Measurements from ENCODE around the gene C11orf58.

The C11orf58 gene

DNA sequence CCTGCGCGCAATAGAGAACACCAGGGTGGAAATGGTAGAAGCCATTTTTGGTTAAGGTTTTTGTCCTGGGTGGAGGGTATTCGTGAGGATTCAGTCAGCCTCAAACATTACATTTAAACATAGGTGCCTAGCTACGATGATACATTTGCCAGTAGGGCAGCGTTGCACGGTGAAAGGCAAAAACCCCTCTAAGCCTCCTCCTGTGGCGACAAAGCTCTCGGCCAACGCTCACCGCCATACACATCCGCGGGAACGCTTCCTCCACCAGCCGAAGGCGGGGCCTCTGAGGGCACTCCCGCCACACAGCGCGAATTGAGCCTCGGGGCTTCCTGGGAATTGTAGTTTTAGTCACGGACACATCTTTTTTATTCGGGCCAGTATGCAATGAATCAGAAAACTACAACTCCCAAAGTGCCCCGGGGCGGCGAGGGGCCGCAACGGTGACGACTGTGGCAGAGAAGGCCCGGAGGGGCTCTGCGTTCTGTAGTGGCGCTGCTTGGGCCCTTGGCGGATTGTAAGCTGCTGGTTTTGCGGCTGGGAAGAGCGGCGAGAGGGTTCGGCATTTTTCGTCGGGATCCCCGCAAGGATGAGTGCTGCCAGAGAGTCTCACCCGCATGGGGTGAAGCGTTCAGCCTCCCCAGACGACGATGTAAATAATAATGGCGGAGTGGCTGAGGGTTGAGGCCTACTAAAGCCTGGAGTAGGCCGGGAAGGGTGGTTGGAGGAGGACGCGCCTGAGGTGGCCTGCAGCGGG is at the start of gene C11orf58:
Gene C11orf58 (plus strand): TSS at position 455 of the 754 bp plus-strand sequence. CDS start 132 bp downstream, at position 587.
- Mint-ChIP-seq H3K4me3 (peak within 1 kb of the TSS; percentile 67), H3K27me3 (no peaks in the 10 kb centered on the region), H3K27ac (no peak within 1 kb of the TSS), H3K9me3 (no peaks in the 10 kb centered on the region), H3K4me1 (peaks cover 21% of the 10 kb centered on the region), H3K36me3 (peaks cover 7% of the 10 kb centered on the region)
- peak; percentile 99 for ATAC-seq

DNA sequence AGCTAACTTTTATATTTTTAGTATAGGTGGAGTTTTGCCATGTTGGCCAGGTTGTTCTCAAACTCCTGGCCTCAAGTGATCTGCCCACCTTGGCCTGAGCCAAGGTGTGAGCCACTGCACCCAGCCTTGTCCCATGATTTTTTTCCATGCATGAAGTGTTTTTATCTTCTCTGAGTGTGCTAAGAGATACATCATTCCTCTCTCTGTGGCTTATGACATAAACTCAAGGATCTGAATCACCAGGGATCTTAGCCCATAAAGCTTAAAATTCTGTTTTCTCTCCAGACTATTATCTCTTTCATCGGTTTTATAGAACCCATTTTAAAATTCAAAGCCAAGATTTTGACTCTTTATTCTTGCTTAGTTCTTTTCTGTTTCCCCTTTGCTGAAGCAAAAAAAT is 48.4 kb upstream of the C11orf58 start:
- Mint-ChIP-seq H3K36me3 (no peaks in the 10 kb centered on the region), H3K9me3 (peaks cover 3% of the 10 kb centered on the region), H3K27ac (no peak overlapping the region), H3K4me1 (no peaks in the 10 kb centered on the region), H3K4me3 (no peak overlapping the region), H3K27me3 (no peaks in the 10 kb centered on the region)
- ATAC-seq: no peak

DNA sequence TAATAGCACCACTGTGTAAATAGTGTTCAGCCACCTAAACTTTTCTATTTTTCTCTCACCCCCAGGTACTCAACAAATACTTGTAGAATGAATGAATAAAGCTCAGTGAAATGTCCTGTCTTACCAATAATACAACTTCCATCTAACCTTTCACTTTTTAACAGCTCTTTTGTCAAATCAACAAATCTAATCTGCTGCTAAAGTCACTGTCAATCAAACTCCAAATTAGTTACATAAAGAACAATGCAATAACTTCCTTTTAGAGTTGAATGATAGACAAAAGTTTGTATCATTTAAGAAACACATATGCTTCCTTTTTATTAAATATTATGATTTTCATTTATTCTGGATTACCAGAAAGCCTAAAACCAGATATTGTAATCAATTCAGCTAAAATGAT is 34.7 kb upstream of the C11orf58 start:
- H3K36me3 Mint-ChIP-seq: no peaks in the 10 kb centered on the region
- no peaks in the 10 kb centered on the region for H3K9me3 Mint-ChIP-seq
- H3K27me3 Mint-ChIP-seq: no peaks in the 10 kb centered on the region
- no peak overlapping the region for H3K4me3 Mint-ChIP-seq
- no peak overlapping the region for H3K27ac Mint-ChIP-seq
- ATAC-seq: no peak
- no peaks in the 10 kb centered on the region for H3K4me1 Mint-ChIP-seq

DNA sequence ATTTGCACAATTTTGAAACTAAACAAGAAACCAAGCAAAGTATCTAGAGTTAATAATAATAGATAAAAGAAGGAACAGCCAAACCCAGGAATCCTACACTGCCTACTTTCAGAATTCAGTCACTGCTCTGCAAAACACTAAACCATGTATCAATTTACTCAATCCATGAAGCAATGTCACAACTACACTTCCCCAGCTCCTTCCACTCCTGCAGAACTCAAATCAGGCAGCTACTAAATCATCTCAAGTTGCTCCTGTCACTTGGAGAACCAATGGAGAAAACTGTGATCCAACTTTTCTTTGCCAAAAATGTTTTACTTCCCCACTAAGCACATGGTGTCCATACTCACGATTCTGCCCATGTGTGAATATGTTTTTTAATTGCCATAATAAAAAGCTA is 24.9 kb upstream of the C11orf58 start:
- Mint-ChIP-seq H3K9me3 (no peaks in the 10 kb centered on the region), H3K27ac (no peak overlapping the region), H3K4me3 (no peak overlapping the region)

GRCh38 chr11:16722581-16723344 is 15.7 kb upstream of the C11orf58 start:
- H3K27ac Mint-ChIP-seq: no peak overlapping the region
- peaks cover 8% of the 10 kb centered on the region for H3K36me3 Mint-ChIP-seq
- no peaks in the 10 kb centered on the region for H3K9me3 Mint-ChIP-seq
- H3K4me3 Mint-ChIP-seq: no peak overlapping the region
- no peak for ATAC-seq
- peaks cover 14% of the 10 kb centered on the region for H3K27me3 Mint-ChIP-seq
- H3K4me1 Mint-ChIP-seq: no peaks in the 10 kb centered on the region

More for the DNA sequence above, 24.9 kb upstream of the C11orf58 start:
- ATAC-seq: no peak
- Mint-ChIP-seq H3K27me3 (no peaks in the 10 kb centered on the region), H3K4me1 (no peaks in the 10 kb centered on the region), H3K36me3 (no peaks in the 10 kb centered on the region)

- Mint-ChIP-seq H3K36me3 (peaks cover 12% of the 10 kb centered on the region), H3K4me1 (no peaks in the 10 kb centered on the region), H3K27me3 (no peaks in the 10 kb centered on the region), H3K9me3 (peaks cover 3% of the 10 kb centered on the region), H3K27ac (no peak overlapping the region), H3K4me3 (no peak overlapping the region)
- no peak for ATAC-seq
Observed at GRCh38 chr11:16727806-16728205, 10.6 kb upstream of the C11orf58 start.

GRCh38 chr11:16737818-16738192 is 642 bp upstream of the C11orf58 start:
- Mint-ChIP-seq H3K9me3 (no peaks in the 10 kb centered on the region), H3K4me1 (peaks cover 21% of the 10 kb centered on the region), H3K27ac (no peak overlapping the region), H3K27me3 (no peaks in the 10 kb centered on the region), H3K4me3 (peak overlapping the region; percentile 67), H3K36me3 (peaks cover 7% of the 10 kb centered on the region)
- peak; percentile 21 for ATAC-seq

DNA sequence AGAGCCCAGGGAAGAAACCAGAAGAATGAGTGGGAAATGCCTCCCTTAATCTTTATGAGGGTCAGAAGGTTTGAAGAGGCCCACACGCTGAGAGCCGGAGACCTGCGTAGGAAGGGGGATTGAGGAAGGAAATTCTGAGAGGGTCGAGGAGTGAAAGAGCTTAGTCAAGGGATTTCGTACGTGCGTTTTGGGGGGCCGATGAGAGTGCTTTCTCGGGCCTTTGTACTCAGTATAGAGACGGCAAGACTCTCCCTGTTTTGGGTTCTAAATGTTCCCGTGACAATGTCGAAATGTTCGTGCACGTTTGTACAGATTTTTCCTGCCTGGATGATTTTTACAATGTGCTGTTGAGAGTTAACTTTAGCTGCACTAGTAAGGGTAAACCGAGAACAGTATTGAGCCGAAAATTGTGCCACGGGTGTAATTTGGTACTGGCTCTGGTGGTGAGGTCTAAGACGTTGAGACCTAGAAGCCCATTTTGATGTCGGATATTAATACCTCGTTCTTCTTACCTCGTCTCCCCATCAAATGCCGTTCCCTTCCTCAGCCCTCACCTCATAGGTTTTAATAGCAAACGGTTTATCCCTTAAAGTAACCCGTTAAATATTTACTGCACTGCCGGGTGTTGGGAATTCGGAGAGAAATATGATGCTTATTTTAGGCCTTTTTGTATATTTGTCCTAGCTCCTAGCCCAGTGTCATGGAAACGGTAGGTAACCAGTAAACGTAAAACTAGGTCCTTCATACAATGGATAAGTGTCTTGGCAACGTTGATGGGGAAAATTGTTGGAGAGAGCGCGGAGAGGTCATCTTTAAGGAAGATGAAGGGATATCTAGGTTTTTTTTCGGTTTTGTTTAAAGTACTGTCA is 734 bp downstream of the C11orf58 start:
- ATAC-seq: peak; percentile 22
- Mint-ChIP-seq H3K4me1 (peaks cover 22% of the 10 kb centered on the region), H3K27me3 (no peaks in the 10 kb centered on the region), H3K36me3 (peaks cover 9% of the 10 kb centered on the region), H3K4me3 (no peak overlapping the region), H3K9me3 (no peaks in the 10 kb centered on the region), H3K27ac (no peak overlapping the region)

GRCh38 chr11:16741473-16741872 is 3.0 kb downstream of the C11orf58 start:
- Mint-ChIP-seq H3K36me3 (peaks cover 25% of the 10 kb centered on the region), H3K4me3 (peak overlapping the region; percentile 13), H3K9me3 (no peaks in the 10 kb centered on the region), H3K4me1 (peaks cover 41% of the 10 kb centered on the region), H3K27ac (no peak overlapping the region), H3K27me3 (no peaks in the 10 kb centered on the region)
- no peak for ATAC-seq

DNA sequence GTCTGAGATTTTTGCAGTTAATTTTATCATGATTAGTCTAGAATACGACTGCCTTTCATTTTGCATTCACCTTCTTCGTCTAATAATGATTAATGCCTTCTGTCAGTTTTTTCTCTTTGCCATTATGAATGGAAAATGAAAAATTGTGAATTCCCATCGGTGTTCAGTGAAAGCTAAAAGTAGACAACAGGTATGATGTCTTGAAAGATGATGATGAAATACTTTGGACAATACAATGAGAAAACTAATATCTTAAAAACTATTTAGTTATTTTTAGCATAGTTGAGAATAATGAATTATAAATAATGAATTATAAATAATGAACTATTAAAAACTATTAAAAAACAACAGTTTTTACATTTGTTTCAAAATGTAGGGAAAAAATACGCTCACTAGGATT is 5.0 kb downstream of the C11orf58 start:
- H3K4me1 Mint-ChIP-seq: peaks cover 35% of the 10 kb centered on the region
- no peak for ATAC-seq
- no peak overlapping the region for H3K27ac Mint-ChIP-seq
- H3K9me3 Mint-ChIP-seq: no peaks in the 10 kb centered on the region
- peaks cover 25% of the 10 kb centered on the region for H3K36me3 Mint-ChIP-seq
- no peaks in the 10 kb centered on the region for H3K27me3 Mint-ChIP-seq
- H3K4me3 Mint-ChIP-seq: no peak overlapping the region

DNA sequence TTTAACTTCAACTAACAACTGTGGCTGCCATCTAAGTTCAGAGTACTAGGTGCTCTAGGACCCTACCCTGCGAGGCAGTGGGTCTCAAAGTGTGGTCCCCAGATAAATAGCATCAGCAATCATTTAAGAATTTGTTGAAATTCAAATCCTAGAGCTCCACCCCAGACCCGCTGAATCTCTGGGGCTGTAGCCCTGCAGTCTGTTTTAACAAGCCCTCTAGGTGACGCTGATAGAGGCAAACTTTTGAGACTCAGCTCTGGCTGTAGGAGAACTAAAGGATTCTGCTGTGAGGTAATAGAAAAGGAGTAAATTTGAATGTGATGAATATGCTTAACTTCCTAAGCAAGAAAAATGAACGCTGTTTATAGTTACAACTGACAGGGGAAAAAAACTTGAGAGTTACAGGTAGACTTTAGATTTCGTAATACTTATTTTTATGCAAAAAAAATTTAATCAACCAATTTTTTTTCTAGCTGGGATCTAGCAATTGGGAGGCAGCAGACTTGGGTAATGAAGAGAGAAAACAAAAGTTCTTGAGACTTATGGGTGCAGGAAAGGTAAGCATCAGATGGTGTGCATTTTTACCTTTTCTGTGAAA is 5.8 kb downstream of the C11orf58 start:
- peaks cover 26% of the 10 kb centered on the region for H3K36me3 Mint-ChIP-seq
- ATAC-seq: no peak
- no peaks in the 10 kb centered on the region for H3K9me3 Mint-ChIP-seq
- no peaks in the 10 kb centered on the region for H3K27me3 Mint-ChIP-seq
- H3K4me1 Mint-ChIP-seq: peaks cover 35% of the 10 kb centered on the region
- no peak overlapping the region for H3K27ac Mint-ChIP-seq
- H3K4me3 Mint-ChIP-seq: no peak overlapping the region

- ATAC-seq: no peak
- H3K27me3 Mint-ChIP-seq: no peaks in the 10 kb centered on the region
- H3K36me3 Mint-ChIP-seq: peaks cover 32% of the 10 kb centered on the region
- H3K9me3 Mint-ChIP-seq: no peaks in the 10 kb centered on the region
- H3K27ac Mint-ChIP-seq: no peak overlapping the region
- H3K4me3 Mint-ChIP-seq: no peak overlapping the region
- H3K4me1 Mint-ChIP-seq: peaks cover 32% of the 10 kb centered on the region
Observed at GRCh38 chr11:16745950-16746605, 7.6 kb downstream of the C11orf58 start.

DNA sequence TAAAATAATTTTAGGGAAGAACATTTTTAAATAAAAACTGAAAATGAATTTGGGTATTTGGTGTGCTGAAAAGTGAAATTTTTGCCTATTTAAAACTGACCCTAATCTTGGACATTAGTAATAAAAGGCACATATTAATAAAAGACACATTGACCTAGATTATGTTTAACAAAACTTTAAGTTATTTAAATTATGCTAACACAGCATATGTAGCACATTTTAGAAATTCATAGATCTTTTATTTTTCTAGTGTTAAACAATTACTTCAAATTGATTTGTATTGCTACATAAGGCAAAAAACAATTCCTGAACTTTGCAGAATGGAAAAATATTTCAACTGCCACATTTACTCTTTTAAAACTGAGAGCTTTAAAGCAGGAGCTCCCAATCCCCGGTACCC is 10.6 kb downstream of the C11orf58 start:
- no peak overlapping the region for H3K4me3 Mint-ChIP-seq
- no peak overlapping the region for H3K27ac Mint-ChIP-seq
- ATAC-seq: no peak
- peaks cover 20% of the 10 kb centered on the region for H3K4me1 Mint-ChIP-seq
- H3K9me3 Mint-ChIP-seq: no peaks in the 10 kb centered on the region
- no peaks in the 10 kb centered on the region for H3K27me3 Mint-ChIP-seq
- peaks cover 40% of the 10 kb centered on the region for H3K36me3 Mint-ChIP-seq

- Mint-ChIP-seq H3K4me1 (peaks cover 14% of the 10 kb centered on the region), H3K9me3 (no peaks in the 10 kb centered on the region), H3K27ac (no peak overlapping the region), H3K27me3 (no peaks in the 10 kb centered on the region), H3K36me3 (peaks cover 38% of the 10 kb centered on the region), H3K4me3 (no peak overlapping the region)
- ATAC-seq: no peak
Observed at GRCh38 chr11:16749666-16750065, 11.2 kb downstream of the C11orf58 start.
